Measurements from ENCODE around the gene DUSP9.

Gene DUSP9

GRCh38 chrX:153622661-153623309 is 24.2 kb upstream of the DUSP9 start:
- no peak for DNase-seq (ENCODE audit: low read depth in 2 of 2)

DNA sequence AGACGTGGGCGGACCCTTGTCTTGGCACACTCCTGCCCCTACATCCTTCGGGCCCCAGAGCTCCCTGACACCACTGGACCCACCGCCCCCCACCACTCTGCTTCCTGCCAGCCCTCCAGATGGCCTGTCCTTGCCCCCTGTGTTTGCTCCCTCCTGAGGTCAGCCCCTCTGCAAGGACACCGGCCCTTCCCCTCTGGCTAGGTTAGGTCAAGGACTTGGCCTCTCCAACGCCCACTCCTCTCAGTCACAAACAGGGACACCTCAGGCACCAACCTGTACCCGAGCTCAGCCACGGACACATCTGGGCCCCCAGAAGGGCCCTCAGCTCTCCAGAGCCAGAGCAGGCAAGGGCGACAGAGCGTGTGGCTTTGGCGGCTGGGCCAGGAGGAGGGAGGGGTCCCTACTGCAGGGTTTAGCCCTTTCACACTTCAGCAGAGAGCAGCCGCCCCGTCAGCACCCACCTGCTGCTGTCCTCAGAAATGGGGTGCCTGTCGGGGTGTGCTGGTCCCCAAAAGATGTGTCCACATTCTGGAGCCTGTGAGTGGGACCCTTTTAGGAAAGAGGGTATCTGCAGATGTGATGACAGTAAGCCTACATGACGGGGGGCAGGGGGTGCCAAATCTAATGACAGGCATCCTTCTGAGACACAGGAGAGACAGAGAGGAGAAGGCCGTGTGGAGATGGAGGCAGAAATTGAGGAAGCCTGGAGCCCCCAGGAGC is 23.5 kb upstream of the DUSP9 start:
- no peak for DNase-seq (ENCODE audit: low read depth in 2 of 2)

GRCh38 chrX:153624196-153625091 is 22.6 kb upstream of the DUSP9 start:
- no peak for DNase-seq (ENCODE audit: low read depth in 2 of 2)

- no peak for DNase-seq (ENCODE audit: low read depth in 2 of 2)
Observed at GRCh38 chrX:153625271-153626024, 21.6 kb upstream of the DUSP9 start.

- no peak for DNase-seq (ENCODE audit: low read depth in 2 of 2)
Observed at GRCh38 chrX:153626025-153626633, 20.9 kb upstream of the DUSP9 start.

GRCh38 chrX:153626863-153627674 is 19.9 kb upstream of the DUSP9 start:
- DNase-seq (ENCODE audit: low read depth in 2 of 2), result no peak

DNA sequence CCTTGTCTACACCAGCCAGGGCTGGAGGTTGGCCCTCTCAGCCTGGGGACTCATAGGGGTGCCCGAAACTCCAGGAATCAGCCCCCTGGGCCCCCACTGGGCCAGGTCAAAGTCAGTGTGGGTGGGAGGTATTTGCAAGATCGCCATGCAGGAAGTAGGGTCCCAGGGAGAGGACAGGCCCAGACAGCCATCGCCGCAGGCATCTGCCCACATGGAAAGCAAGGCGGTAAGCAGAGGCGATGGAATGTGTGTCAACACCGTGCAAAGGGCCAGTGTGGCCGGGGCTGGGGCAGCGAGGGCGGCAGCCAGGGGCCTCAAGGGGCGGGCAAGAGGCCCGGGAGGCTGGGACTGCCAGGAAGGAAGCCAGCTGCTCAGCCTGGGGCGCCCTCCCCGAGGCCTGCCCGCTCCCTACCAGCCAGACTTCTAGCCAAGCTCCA is 19.3 kb upstream of the DUSP9 start:
- DNase-seq (ENCODE audit: low read depth in 2 of 2), result no peak

GRCh38 chrX:153628129-153628528 is 18.9 kb upstream of the DUSP9 start:
- no peak for DNase-seq (ENCODE audit: low read depth in 2 of 2)

DNA sequence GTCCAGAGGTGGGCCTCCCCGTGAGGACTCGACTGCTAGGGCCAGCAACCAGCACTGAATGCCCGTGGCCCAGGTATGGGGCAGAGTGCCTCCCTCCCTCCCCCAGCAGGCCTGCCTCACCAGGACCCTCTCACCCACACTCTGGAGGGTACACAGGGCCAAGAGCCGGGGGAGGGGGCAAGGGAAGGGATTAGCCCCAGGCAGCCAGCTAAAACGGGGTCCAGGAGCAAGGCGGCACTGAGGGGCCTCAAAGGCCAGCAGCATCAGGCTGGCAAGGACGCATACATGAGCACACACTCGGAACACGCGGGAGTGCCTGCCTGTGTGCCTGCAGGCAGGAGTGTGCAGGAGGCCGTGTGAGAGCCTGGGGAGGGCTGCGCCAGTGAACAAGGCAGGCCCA is 18.3 kb upstream of the DUSP9 start:
- DNase-seq (ENCODE audit: low read depth in 2 of 2), result no peak

- DNase-seq (ENCODE audit: low read depth in 2 of 2), result no peak
Observed at GRCh38 chrX:153631346-153631745, 15.7 kb upstream of the DUSP9 start.

GRCh38 chrX:153631907-153632594 is 15.0 kb upstream of the DUSP9 start:
- DNase-seq (ENCODE audit: low read depth in 2 of 2), result no peak

GRCh38 chrX:153632595-153632946 is 14.4 kb upstream of the DUSP9 start:
- DNase-seq (ENCODE audit: low read depth in 2 of 2), result no peak

DNA sequence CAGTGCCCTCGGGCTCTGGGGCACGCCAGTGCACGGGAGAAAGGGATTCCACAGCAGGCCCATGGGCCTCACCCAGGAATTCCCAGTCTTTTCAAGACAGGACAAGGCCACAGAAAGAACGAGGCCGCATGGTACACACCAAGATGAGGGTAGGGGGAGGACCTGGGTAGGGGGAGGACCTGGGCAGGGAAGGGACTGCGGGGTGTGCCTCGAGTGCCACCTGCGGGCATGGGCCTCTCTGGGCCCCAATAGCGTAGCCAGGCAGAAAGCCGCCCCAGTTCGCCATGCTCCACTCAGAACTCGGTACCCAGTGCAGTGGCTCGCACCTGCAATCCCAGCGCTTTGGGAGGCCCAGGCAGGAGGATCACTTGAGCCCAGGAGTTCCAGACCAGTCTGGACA is 14.0 kb upstream of the DUSP9 start:
- DNase-seq (ENCODE audit: low read depth in 2 of 2), result no peak

GRCh38 chrX:153633607-153634180 is 13.3 kb upstream of the DUSP9 start:
- no peak for DNase-seq (ENCODE audit: low read depth in 2 of 2)

DNA sequence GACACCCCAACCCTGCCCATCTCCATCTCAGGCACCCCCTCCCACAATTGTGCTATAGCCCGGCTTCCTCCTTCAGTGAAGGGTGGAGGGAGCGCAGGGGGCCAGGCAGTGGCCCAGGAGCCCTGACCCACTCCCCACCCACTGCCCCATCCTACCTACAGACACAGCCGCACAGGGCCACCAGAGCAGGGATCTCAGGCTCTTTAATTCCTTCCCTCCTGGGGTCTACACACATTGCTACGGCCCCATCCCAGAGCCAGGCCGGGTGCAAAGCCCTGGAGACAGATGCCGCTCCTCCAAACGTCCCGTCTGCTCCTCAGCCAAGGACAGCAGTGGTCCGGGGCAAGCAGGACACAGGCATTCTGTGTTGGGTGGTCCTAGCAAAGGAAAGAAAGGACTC is 12.8 kb upstream of the DUSP9 start:
- no peak for DNase-seq (ENCODE audit: low read depth in 2 of 2)

- DNase-seq (ENCODE audit: low read depth in 2 of 2), result no peak
Observed at GRCh38 chrX:153634832-153635231, 12.2 kb upstream of the DUSP9 start.

DNA sequence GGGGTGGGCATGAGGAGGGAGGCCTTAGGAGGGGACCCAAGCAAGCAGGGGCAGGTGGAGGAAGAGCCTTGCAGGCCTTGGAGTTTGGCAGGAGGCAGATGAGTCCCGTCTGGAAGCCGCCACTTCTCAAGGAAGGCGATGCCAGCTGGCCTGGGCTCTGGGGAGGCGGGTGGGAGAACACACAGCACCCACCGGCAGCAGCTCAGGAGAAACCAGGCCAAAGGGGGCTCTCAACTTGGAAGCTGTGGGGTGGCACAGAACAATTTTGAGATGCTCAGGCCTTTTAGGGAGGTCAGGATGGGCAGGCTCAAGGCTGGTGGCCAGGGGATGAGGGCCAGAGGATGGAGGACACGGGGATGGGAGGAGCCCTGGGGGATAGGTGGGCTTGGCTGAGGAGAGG is 11.6 kb upstream of the DUSP9 start:
- DNase-seq (ENCODE audit: low read depth in 2 of 2), result no peak

DNA sequence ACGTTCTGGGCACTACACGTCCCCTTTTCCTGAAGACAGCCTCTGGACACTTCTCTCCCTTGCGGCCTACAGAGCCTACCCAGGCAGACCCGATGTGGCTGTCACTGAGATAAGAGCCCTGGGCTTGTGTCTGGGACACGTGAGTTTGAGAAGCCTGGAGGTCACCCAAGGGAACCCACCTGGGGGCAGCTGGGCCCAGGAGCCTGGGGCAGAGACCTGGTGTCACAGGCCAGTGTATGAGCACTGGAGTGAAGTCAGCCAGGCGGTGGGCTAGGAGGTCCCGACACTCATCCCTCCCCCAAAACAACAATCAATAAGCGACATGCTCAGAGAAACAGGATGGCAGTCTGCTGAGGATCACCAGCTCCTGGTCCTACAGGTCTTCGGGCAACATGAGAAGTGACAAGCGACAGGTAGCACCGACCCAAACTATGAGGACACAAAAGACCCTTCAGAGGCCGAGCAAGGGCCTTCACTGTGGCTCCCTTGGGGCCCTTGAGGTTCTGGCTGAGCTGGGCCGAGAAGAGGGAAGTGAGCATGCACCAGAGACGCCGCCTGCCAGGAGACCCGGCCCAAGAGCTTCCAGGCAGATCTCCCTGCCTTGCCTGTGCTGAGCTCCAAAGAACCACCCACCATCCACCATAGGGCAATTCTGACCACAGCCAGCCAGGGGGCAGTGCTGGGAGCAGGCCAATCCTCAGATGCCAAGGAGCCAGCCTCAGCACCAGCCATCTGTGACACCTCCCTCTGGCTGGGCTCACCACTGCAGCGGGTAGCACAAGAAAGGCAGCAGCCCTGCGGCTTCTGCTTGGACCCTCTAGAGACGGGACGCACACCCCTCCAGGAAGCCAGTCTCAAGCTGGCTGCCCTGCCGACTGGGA is 11.0 kb upstream of the DUSP9 start:
- DNase-seq (ENCODE audit: low read depth in 2 of 2), result no peak

GRCh38 chrX:153636716-153637115 is 10.3 kb upstream of the DUSP9 start:
- DNase-seq (ENCODE audit: low read depth in 2 of 2), result no peak
